Activated CD4-positive, alpha-beta T cell treated with anti-CD3 and anti-CD28 coated beads, Interleukin-2, amount 10 ng/mL, durations not matched to agents 7 days and 5 days (primary cell): ENCODE results near the gene CD81. TPM values are rescaled to one million over a fixed set of nuclear protein-coding genes. Genes with fewer than 3 reads are reported as not detected.
"Not testable (repeated sequence)": the region's sequence is repeated elsewhere in the genome, so short reads cannot be mapped to it uniquely, and the experiment has no call there.

ENCODE experiments used
- CTCF ChIA-PET: fragments of 350-600 bp; sonication (Branson Sonifier 250); formaldehyde crosslinking; loops from one replicate; lab custom pipeline; 2021; ENCODE audit warnings: antibody characterized with exemption; lab: Charles Lee
- POLR2A ChIA-PET: fragments of 350-600 bp; sonication (Branson Sonifier 250); formaldehyde crosslinking; loops from one replicate; lab custom pipeline; 2021; ENCODE audit warnings: antibody characterized with exemption; lab: Charles Lee
- DNase-seq: peaks from one replicate; pipeline ENCODE4 v3.0.0-alpha.2; 2020
- H3K27ac Mint-ChIP-seq: one replicate; pipeline ENCODE4 v1.8.0; 2021; ENCODE audit warnings: mild to moderate bottlenecking, moderate library complexity, mixed read lengths
- H3K27me3 Mint-ChIP-seq: one replicate; pipeline ENCODE4 v1.8.0; 2021; ENCODE audit warnings: mixed read lengths
- H3K36me3 Mint-ChIP-seq: one replicate; pipeline ENCODE4 v1.8.0; 2021; ENCODE audit warnings: low read depth, mixed read lengths
- H3K4me1 Mint-ChIP-seq: one replicate; pipeline ENCODE4 v1.8.0; 2021; ENCODE audit warnings: mixed read lengths
- H3K4me3 Mint-ChIP-seq: one replicate; pipeline ENCODE4 v1.8.0; 2021; ENCODE audit warnings: mild to moderate bottlenecking, moderate library complexity, mixed read lengths
- H3K9me3 Mint-ChIP-seq: one replicate; pipeline ENCODE4 v1.8.0; 2021; ENCODE audit warnings: mixed read lengths
- total RNA-seq, 2 experiments: library from RNA; stranded (reverse); gene quantifications; one replicate each; pipeline ENCODE4 v1.2.3, GENCODE V29; 2021

CD81 gene, protein sequence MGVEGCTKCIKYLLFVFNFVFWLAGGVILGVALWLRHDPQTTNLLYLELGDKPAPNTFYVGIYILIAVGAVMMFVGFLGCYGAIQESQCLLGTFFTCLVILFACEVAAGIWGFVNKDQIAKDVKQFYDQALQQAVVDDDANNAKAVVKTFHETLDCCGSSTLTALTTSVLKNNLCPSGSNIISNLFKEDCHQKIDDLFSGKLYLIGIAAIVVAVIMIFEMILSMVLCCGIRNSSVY
- 100 to 1,000 TPM; 137 to 157 TPM for total RNA-seq

DNA sequence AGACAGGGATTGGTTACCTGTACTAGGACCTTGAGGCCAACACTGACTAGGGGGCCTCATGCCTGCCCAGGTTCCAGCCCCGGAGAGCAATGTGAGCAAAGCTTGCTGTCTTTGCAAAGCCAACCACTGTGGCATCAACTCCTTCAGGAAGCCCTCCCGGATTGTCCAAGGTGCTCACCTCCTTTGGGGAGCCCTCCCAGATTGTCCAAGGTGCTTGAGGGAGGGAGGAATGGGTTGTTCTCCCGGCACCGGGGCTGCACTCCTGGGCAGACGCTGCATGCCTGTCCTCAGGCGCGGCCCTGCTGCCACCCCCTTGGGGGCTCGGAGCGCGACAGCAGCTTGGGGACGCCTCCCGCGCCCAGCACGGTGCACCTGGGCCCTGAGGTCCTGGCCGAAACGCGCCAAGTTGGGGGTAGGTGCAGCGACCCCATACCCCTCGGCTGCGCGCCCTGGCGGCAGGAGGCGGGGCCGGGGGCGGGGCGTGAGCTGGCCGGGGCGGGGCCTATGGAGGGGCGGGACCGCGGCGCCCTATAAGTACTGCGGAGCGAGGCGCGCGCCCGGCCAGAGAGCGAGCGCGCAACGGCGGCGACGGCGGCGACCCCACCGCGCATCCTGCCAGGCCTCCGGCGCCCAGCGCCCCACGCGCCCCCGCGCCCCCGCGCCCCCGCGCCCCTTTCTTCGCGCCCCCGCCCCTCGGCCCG lies at the start of gene CD81:
Gene CD81, plus strand, starts transcription at position 560 of the 701 bp plus-strand sequence. CDS start 240 bp downstream, outside the sequence.
- H3K9me3 Mint-ChIP-seq = no peaks in the 10 kb centered on the region
- H3K4me3 Mint-ChIP-seq = peak within 1 kb of the TSS; percentile 83
- peak; percentile 58 for DNase-seq
- H3K36me3 Mint-ChIP-seq = peaks cover 14% of the 10 kb centered on the region
- H3K4me1 Mint-ChIP-seq = peaks cover 20% of the 10 kb centered on the region
- H3K27ac Mint-ChIP-seq = peak within 1 kb of the TSS; percentile 87
- POLR2A ChIA-PET = interaction anchor here (0.6 to 1.4 kb wide), 2 partner anchors 10 to 73 kb away, joined by 3 read pairs; no protein-coding TSS in a partner anchor
- no peaks in the 10 kb centered on the region for H3K27me3 Mint-ChIP-seq
- CTCF ChIA-PET = interaction anchor here (0.9 to 1.9 kb wide), 6 partner anchors 16 to 74 kb away, joined by 3 to 8 read pairs (median 4); partner anchors contain the start of gene TSSC4

DNA sequence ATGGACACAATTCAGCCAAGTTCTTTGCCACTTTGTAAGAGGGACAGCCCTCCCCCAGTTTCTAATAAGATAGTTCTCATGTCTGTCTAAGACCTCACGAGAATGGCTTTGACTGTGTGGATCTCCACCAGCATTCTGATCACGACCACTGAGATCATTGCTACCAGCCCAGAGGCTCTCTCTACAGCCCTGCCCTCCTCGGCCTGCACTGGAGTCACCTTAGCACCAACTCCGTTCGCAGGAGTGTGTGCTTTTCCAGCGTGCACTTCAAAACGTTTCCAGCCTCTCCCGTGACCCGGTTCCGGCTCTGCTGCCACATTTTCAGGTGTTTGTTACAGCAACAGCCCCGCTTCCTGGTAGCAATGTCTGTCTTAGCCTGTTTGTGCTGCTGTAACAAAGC lies 49.1 kb upstream of the CD81 start:
- CTCF ChIA-PET = no interaction called here
- DNase-seq = no peak
- Mint-ChIP-seq H3K27ac (no peak overlapping the region), H3K9me3 (peaks cover 11% of the 10 kb centered on the region), H3K36me3 (no peaks in the 10 kb centered on the region), H3K27me3 (peaks cover 6% of the 10 kb centered on the region), H3K4me1 (no peaks in the 10 kb centered on the region), H3K4me3 (no peak overlapping the region)
- POLR2A ChIA-PET = no interaction called here

DNA sequence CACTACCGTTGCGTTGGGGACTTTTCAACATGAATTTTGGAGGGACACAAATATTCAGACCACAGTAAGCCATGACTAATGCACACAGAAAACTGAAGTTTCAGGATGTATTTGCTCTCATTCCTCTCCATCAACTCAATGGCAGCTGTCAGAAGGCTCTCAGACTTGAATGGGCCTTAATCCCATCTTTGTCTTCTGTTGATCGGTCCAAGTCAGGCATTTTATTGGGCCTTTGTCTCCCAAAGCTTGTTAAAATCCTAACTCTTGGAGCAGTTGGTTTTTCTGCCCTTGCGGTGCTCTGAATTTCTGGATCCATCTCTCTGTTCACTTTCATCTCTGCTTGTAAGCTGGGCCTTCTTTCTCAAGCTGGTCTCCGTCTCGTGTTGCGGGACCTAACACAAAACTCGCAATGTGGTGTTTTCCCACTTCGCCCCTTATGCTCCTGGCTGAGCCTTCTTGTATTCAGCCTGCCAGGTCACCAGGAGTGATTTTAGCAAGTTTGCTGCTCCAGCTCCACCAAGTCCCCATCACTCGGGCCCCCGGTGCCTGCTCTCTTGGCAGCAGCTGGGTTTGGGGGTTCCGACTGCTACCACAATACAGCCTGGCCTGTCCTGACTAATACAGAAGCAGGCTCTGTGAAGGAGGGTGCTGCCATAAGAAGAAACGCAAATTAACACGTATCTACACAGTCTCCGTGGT lies 48.3 kb upstream of the CD81 start:
- no peaks in the 10 kb centered on the region for H3K4me1 Mint-ChIP-seq
- POLR2A ChIA-PET = no interaction called here
- peaks cover 11% of the 10 kb centered on the region for H3K9me3 Mint-ChIP-seq
- DNase-seq = no peak
- H3K27me3 Mint-ChIP-seq = peaks cover 2% of the 10 kb centered on the region
- H3K4me3 Mint-ChIP-seq = no peak overlapping the region
- CTCF ChIA-PET = no interaction called here
- no peaks in the 10 kb centered on the region for H3K36me3 Mint-ChIP-seq
- H3K27ac Mint-ChIP-seq = no peak overlapping the region

DNA sequence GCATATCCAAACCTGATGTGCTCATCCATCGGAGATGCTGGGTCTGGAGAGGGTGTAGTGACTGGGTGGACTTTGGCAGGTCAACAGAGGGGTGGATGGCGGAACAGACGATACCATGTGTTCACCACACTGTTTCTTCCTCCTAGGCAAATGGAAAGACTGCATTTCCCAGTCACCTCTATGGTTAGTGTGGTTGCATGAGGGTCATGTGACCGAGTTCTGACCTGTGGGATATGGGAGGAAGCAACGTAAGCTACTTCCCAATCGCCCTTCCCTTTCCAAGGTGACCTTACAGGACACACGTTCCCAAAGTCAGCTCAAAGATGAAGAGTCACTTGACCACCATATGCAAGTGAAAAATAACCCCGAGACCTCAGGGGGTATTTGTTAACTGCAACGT lies 47.6 kb upstream of the CD81 start:
- ChIA-PET POLR2A (no interaction called here), CTCF (no interaction called here)
- Mint-ChIP-seq H3K27ac (no peak overlapping the region), H3K36me3 (no peaks in the 10 kb centered on the region), H3K4me3 (no peak overlapping the region), H3K4me1 (no peaks in the 10 kb centered on the region), H3K27me3 (peaks cover under 1% of the 10 kb centered on the region), H3K9me3 (peaks cover 11% of the 10 kb centered on the region)
- no peak for DNase-seq

DNA sequence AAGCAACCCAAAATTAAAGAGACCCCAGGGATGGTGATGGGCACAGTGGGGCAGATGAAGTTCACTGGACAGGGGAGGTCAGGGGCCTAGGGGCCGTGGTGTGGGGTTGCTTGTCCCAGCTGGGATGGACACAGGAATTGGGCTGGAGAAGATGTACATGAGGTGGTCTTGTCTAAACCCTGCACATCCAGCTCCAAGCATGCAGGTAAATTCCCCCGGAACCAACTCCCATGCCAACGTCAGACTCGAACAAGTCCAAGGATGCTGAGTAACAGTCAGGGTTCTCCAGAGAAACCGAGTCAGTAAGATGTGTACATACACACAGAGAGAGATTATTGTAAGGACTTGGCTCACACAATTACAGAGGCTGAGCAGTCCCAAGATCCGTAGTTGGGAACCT lies 46.4 kb upstream of the CD81 start:
- Mint-ChIP-seq H3K27ac (no peak overlapping the region), H3K36me3 (no peaks in the 10 kb centered on the region), H3K4me1 (no peaks in the 10 kb centered on the region), H3K4me3 (no peak overlapping the region), H3K27me3 (no peaks in the 10 kb centered on the region), H3K9me3 (peaks cover 11% of the 10 kb centered on the region)
- POLR2A ChIA-PET = no interaction called here
- CTCF ChIA-PET = no interaction called here
- no peak for DNase-seq

DNA sequence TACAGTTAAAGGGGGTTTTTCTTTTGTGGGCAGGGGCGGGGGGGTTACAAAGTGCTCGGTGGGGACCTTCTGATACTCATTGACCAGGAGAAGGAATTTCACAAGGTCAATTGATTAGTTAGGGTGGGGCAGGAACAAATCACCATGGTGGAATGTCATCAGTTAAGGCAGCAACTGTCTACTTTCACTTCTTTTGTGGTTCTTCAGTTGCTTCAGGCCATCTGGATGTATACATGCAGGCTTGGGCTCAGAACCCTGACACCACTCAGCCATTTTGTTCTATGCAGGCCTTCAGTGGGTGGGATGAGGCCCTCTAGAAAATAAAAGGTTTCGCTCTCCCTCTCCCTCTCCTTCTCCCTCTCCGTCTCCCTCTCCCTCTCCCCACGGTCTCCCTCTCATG lies 45.7 kb upstream of the CD81 start:
- no peaks in the 10 kb centered on the region for H3K27me3 Mint-ChIP-seq
- no peak overlapping the region for H3K4me3 Mint-ChIP-seq
- H3K9me3 Mint-ChIP-seq = peaks cover 11% of the 10 kb centered on the region
- H3K27ac Mint-ChIP-seq = no peak overlapping the region
- DNase-seq = no peak
- ChIA-PET CTCF (no interaction called here), POLR2A (no interaction called here)
- no peaks in the 10 kb centered on the region for H3K36me3 Mint-ChIP-seq
- H3K4me1 Mint-ChIP-seq = no peaks in the 10 kb centered on the region

DNA sequence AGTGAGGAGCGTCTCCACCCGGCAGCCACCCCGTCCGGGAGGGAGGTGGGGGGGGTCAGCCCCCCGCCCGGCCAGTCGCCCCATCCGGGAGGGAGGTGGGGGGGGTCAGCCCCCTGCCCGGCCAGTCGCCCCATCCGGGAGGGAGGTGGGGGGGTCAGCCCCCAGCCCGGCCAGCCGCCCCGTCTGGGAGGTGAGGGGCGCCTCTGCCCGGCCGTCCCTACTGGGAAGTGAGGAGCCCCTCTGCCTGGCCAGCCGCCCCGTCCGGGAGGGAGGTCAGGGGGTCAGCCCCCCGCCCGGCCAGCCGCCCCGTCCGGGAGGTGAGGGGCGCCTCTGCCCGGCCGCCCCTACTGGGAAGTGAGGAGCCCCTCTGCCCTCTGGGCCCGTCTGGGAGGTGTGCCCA lies 44.5 kb upstream of the CD81 start:
- H3K4me1 Mint-ChIP-seq, H3K36me3 Mint-ChIP-seq, H3K4me3 Mint-ChIP-seq, H3K27me3 Mint-ChIP-seq, POLR2A ChIA-PET, CTCF ChIA-PET, H3K27ac Mint-ChIP-seq, DNase-seq: not testable (repeated sequence)
- H3K9me3 Mint-ChIP-seq = peaks cover 11% of the 10 kb centered on the region

DNA sequence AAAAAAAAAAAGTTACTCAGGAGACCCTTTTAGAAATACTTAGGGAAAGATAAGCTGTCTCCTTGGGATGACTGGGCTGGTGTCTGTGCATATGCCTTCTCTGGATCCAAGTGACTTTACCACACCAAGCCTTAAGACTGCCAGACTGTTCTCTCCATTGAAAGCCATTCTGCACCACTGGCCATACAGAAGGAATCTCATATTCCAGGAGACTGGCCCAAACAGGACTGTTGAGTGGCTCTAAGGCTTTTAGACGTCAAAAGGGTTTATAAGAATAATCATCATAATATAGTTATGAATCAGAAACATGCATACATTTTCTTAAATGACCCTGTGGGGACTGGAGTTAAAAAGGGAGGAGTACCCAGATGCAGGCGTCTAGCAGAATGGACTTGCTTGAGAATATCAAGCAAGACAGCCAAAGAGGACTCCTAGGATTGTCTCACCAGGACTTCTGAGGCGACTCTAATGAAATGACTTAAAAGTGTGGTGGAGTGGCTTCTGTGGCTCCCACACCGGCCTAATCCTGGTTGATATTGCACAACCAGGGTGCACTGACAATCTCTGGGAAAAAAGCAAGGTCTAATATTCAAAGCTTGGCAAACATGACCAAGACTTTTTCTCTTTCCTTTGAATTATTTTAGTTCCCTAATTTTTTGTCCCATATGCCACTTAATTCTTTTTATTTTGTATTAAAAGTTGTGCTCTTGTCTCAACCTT lies 43.5 kb upstream of the CD81 start:
- H3K9me3 Mint-ChIP-seq = peaks cover 11% of the 10 kb centered on the region
- H3K27ac Mint-ChIP-seq, H3K36me3 Mint-ChIP-seq, DNase-seq, POLR2A ChIA-PET, H3K4me1 Mint-ChIP-seq, H3K27me3 Mint-ChIP-seq, CTCF ChIA-PET, H3K4me3 Mint-ChIP-seq: not testable (repeated sequence)

DNA sequence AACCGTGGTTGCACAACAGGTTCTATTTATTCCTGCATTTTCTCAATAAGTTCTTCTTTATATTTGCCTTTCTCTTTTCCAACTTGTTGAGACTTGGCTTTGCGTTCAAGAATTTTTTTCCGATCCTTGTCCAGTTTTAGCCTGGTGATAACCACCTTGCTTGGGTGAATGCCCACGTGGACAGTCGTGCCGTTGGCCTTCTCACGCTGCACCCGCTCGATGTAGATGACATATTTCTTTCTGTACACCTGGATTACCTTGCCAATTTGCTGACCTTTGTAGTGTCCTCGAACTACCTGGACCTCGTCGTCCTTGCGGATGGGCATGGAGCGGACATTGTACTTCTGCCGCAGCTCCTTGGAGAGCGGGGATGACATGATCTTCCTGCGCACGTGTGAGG lies 41.8 kb upstream of the CD81 start:
- DNase-seq, H3K4me1 Mint-ChIP-seq, H3K9me3 Mint-ChIP-seq, H3K4me3 Mint-ChIP-seq, POLR2A ChIA-PET, CTCF ChIA-PET, H3K36me3 Mint-ChIP-seq, H3K27ac Mint-ChIP-seq: not testable (repeated sequence)
- peaks cover 15% of the 10 kb centered on the region for H3K27me3 Mint-ChIP-seq

DNA sequence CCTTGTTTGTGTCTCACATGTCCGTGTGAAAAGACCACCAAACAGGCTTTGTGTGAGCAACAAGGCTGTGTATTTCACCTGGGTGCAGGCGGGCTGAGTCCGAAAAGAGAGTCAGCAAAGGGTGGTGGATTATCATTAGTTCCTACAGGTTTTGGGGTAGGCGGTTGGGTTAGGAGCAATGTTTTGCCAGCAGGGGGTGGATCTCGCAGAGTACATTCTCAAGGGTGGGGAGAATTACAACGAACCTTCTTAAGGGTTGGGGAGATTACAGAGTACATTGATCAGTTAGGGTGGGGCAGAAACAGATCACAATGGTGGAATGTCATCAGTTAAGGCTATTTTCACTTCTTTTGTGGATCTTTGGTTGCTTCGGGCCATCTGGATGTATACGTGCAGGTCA lies 38.4 kb upstream of the CD81 start:
- H3K36me3 Mint-ChIP-seq, H3K9me3 Mint-ChIP-seq, POLR2A ChIA-PET, H3K4me1 Mint-ChIP-seq, DNase-seq, H3K4me3 Mint-ChIP-seq, H3K27ac Mint-ChIP-seq: not testable (repeated sequence)
- H3K27me3 Mint-ChIP-seq = peaks cover 15% of the 10 kb centered on the region
- CTCF ChIA-PET = interaction anchor here (1.6 kb wide), 1 partner anchor 11 kb away, joined by 3 read pairs; no protein-coding TSS in a partner anchor

DNA sequence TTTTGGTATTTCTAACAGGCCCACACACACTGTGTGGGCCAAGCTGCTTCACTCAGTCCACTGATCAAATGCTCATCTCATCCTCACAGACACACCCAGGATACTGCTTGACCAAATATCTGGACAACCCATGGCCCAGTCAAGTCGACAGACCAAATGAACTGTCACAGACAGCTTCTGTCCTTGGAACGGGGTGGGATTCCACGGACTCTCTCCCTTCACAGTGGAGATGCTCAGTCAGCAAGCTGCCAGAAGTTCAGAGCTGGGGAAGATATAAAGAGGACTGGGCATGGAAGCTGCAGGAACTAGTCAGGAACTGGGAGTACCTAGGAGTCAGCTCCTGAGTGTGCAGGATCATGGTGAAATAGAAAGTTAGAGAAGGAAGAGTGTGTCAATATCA lies 34.6 kb upstream of the CD81 start:
- H3K27me3 Mint-ChIP-seq = peaks cover 11% of the 10 kb centered on the region

DNA sequence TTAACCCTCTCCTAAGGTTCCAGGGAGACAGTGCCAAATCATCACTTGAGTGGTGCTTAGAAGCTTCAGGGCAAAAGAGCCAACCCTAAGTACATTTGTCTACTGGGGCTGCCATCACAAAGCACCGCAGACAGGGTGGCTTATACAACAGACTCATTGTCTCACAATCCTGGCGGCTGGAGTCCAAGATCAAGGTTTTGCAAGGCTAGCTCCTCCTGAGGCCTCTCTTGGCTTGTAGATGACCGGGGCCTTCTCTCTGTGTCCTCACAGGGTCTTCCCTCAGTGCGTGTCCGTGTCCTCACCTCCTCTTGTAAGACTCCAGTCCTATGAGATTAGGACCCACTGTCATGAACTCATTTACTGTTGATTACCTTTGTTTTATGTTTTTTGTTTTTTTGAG lies 34.1 kb upstream of the CD81 start:
- POLR2A ChIA-PET = no interaction called here
- no peak overlapping the region for H3K4me3 Mint-ChIP-seq
- H3K9me3 Mint-ChIP-seq = peaks cover 5% of the 10 kb centered on the region
- peaks cover 11% of the 10 kb centered on the region for H3K27me3 Mint-ChIP-seq
- DNase-seq = no peak
- no peaks in the 10 kb centered on the region for H3K4me1 Mint-ChIP-seq
- no peak overlapping the region for H3K27ac Mint-ChIP-seq
- no peaks in the 10 kb centered on the region for H3K36me3 Mint-ChIP-seq
- CTCF ChIA-PET = no interaction called here

More for the DNA sequence above, 34.6 kb upstream of the CD81 start:
- Mint-ChIP-seq H3K36me3 (no peaks in the 10 kb centered on the region), H3K27ac (no peak overlapping the region), H3K4me1 (no peaks in the 10 kb centered on the region), H3K4me3 (no peak overlapping the region), H3K9me3 (peaks cover 5% of the 10 kb centered on the region)
- DNase-seq = no peak
- POLR2A ChIA-PET = no interaction called here
- CTCF ChIA-PET = no interaction called here

DNA sequence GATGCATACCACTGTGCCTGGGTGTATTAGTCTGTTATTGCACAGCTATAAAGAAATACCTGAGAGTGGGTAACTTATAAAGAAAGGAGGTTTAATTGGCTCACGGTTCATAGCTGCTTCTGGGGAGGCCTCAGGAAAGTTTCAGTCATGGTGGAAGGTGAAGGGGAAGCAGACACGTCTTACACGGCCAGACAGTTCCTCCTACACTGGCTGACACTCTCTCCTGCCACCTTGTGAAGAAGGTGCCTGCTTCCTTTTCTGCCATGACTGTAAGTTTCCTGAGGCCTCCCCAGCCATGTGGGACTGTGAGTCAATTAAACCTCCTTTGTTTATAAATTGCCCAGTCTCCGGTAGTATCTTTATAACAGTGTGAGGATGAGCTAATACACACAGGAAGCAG lies 33.6 kb upstream of the CD81 start:
- Mint-ChIP-seq H3K36me3 (no peaks in the 10 kb centered on the region), H3K27me3 (peaks cover 9% of the 10 kb centered on the region), H3K4me3 (no peak overlapping the region), H3K27ac (no peak overlapping the region), H3K9me3 (peaks cover 8% of the 10 kb centered on the region), H3K4me1 (no peaks in the 10 kb centered on the region)
- ChIA-PET POLR2A (no interaction called here), CTCF (no interaction called here)
- no peak for DNase-seq
